NCI-H226 (cell line): Measurements from ENCODE around the gene PLD1.
"Not testable (repeated sequence)": the region's sequence is repeated elsewhere in the genome, so short reads cannot be mapped to it uniquely, and the experiment has no call there.

Experiments used
- DNase-seq: peaks from one replicate; pipeline ENCODE4 v3.0.0-alpha.2; 2015

The PLD1 gene

GRCh38 chr3:171736556-171736955, 73.7 kb downstream of the PLD1 start:
- no peak for DNase-seq

GRCh38 chr3:171733561-171733960, 76.7 kb downstream of the PLD1 start:
- DNase-seq, result no peak

GRCh38 chr3:171732756-171733155, 77.5 kb downstream of the PLD1 start:
- no peak for DNase-seq

GRCh38 chr3:171731691-171732090, 78.6 kb downstream of the PLD1 start:
- no peak for DNase-seq

DNA sequence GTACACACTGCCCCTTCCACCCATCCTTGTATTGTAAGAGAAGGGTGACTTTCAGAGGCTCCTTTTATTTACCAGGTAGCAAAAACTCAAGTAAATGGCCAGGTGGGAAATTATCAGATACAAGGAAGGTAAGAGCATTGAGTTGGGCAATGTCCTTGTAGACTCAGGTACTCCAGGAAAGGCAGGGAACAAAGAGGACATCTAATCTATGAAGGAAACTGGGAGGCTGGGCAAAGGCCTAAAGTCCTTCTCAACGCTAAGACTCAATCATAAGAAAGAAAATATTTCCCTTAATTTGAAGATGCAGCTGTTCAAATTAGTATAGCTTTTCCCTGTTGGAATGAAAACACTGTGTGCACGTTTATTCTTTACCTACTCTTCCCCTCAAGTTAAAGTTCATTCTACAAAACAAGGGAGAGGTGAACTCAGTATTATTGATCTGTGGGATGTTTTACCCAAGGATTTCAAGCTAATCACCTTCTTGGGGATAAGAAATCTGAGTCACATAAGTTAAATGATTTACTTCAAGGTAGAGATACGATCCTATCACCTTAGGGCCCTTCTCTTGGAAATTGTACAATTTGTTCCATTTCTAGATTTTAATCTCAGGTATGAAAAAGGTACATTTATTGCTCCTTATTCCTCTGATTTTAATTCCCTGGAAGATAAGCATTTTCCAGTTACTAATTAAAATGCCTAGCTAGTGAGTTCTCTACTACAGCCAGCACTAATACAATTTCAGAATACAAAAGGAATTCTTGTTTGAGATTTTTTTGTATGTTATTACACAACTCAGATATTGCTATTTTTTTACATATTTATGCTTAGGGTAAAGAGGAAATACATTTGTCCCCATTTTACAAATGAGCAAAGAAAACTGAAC, 80.6 kb downstream of the PLD1 start:
- no peak for DNase-seq

- no peak for DNase-seq
Observed at GRCh38 chr3:171727288-171727687, 83.0 kb downstream of the PLD1 start.

- DNase-seq, result no peak
Observed at GRCh38 chr3:171718493-171719185, 91.6 kb downstream of the PLD1 start.

DNA sequence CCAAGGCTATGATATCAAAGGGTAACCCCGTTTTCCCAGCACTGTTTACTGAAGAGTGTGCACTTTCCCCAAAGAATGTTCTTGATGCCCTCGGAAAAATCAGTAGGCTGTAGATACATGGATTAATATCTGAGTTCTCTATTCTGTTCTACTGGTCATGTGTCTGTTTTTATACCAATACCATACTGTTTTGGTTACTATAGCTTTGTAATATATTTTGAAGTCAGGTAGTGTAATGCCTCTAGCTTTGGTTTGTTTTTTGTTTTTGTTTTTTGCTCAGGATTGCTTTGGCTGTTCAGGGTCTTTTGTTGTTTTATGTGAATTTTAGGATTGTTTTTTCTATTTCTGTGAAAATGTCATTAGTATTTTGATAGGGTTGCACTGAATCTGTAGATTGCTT, 95.1 kb downstream of the PLD1 start:
- DNase-seq, result no peak

- peak; percentile 70 for DNase-seq
Observed at GRCh38 chr3:171712171-171712938, 97.9 kb downstream of the PLD1 start.

DNA sequence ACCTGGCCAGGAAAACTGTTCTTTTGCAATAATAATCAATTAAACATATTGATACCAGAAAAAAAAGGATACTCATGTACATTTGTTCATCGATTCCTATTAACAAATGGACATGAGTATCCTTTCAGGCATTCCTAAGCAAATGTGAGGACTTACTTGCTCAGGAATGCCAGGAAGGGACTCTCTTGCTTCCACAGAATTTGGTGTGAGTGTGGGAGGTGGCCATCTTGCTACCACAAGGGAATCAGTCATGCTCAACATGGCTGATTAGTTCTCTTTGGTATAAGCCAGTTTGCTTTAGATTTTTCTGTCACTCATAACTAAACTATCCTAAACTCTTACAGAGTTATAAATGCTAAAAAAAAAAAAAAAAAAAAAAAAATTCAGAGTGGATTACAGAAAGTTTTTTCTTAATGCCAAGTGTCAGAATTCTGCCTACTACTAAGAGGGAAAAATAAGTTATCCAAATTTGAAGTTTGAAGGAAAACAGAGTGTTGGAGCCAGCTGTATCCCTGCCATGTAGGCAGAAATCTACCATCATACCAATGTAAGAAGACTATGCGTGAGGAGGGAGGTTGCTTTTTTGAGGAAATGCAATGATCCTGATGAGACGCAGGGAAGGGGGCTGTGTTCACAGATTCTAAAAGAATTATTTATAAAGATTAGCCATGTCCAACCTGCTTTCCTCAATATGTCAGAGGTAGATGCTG, 98.7 kb downstream of the PLD1 start:
- peak; percentile 71 for DNase-seq

DNA sequence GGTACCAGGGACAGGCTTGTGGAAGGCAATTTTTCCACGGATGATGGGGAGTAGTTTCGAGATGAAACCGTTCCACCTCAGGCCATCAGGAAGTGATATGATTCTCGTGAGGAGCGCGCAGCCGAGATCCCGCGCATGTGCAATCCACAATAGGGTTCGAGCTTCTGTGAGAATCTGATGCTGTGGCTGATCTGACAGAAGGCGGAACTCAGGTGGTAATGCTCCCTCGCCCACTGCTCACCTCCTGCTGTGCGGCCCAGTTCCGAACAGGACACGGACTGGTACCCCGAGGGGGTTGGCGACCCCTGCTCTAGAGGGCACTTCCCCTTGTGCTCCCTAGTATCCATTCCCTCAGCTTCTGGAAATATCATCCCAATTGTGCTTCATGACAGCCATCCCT, 99.9 kb downstream of the PLD1 start:
- DNase-seq, result no peak

GRCh38 chr3:171704814-171705213, 105.5 kb downstream of the PLD1 start:
- DNase-seq, result no peak

DNA sequence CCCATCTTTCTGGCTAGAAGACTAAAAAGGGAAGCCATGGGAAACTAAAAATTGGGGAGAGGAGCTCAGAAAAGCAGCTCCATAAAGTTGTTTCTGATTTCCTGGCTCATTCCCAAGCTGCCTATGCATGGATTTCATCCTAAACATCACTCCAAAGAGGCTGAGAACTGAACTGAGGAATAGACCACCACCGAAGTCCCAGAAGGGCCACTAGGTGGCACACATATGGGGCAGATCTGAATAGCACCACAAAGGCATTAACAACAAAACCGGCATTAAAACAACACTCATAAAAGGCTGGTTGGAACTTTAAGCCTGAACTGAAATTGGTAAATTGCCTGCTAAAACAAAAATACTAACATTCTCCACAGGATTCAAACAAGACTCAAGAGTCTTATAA, 106.3 kb downstream of the PLD1 start:
- DNase-seq, result peak; percentile 18

- no peak for DNase-seq
Observed at GRCh38 chr3:171703144-171703543, 107.1 kb downstream of the PLD1 start.

GRCh38 chr3:171700653-171701052, 109.6 kb downstream of the PLD1 start:
- no peak for DNase-seq

DNA sequence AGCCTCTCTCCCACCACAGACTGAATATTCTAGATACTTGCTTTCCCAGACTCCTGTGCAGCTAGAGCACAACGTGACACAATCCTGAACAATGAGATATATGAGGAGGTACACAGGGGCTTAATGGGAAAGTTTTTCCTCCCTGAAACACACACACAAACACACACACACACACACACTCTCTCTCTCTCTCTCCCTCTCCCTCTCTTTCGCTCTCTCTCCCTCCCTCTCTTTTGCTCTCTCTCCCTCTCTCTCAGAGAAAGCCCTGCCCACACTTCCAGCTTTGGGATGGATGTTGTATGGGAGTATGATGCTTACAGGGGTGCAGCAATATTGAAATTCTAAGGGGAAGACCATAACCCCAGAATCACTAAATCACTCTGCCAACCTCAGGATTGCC, 110.1 kb downstream of the PLD1 start:
- DNase-seq, result no peak

- DNase-seq, result no peak
Observed at GRCh38 chr3:171699601-171700000, 110.7 kb downstream of the PLD1 start.

DNA sequence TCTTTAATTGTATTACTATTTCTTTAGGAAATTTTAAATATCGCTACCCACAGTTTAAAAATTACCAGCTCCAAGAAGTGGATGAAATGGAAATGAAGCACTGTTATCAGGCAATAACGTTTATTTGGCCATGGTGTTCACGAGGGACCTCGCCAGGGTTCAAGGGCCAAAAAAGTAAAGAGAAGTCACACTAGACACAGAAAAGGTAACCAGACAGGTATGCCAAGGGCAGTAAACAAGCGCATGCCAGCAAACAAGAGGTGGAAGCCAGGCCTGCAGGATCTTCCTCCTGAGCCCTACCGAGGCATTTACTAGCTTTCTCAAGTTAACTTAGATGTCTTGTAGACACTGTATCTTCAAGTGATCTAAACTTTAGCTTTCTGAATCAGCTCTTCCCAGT, 113.5 kb downstream of the PLD1 start:
- no peak for DNase-seq

DNA sequence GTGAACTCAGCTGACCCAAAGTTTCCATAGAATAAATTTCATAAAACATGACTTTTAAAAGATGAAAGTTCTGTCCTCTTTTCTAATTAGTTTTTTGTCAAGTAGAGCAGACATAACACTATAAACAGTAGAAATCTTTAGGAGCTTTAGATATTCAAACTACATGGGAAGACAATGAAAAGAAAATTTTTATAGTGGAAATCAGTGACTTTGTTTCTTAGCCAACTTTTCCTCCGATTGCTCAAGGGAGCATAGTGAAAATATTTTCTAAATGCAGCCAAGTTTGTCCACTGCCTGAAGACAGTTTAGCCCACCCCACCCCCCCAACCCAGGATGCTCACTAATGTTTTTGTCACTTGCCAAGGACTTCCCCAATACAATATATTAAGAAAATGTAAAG, 114.9 kb downstream of the PLD1 start:
- DNase-seq, result no peak

DNA sequence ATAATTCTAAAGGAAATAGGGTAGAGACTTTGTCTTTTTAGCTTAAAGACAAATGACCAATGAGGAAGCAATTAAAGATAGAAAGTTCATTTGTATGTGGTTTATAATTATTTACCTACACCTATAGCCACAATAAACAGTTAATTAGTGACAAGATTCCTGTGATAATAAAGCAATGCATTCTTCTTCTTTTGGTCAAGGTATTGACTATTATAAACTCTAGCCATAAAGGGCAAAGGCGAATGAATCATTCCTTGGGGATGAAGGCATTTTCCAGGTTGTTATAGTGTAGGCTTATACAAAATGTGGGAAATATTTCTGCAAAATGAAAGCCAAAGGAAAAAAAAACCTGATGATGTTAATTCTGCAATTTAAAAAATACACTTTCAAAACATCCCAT, 115.4 kb downstream of the PLD1 start:
- DNase-seq, result no peak

- not testable (repeated sequence) for DNase-seq
Observed at GRCh38 chr3:171692551-171692950, 117.7 kb downstream of the PLD1 start.

DNA sequence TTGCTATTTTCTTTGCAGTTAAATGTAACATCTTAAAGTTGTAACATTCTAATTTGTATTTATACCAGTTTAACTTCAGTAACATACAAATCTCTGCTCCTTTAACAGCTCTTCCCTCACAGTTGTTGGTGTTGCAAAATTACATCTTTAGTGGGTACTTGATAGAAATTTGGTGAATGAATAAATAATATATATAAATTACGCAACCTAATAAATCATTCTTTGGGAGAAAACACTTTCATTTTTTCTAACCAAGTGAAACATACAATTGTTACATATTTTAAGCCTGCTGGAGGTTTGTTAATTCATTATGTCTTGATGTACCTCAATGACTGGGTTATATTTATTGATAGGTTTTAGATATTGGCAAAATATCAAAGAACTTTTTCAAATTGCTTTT, 118.8 kb downstream of the PLD1 start:
- no peak for DNase-seq

GRCh38 chr3:171690281-171690680, 120.0 kb downstream of the PLD1 start:
- no peak for DNase-seq
